GM21528 (cell line): ENCODE results near the gene TXNRD3.
"Not testable (repeated sequence)": the region's sequence is repeated elsewhere in the genome, so short reads cannot be mapped to it uniquely, and the experiment has no call there.

ENCODE experiments used
- ATAC-seq: cut with Tn5 transposase; IDR thresholded peaks from one replicate; pipeline ENCODE4 v1.9.1; 2021; ENCODE audit warnings: mild to moderate bottlenecking, moderate library complexity; ENCODE audit not compliant: unreplicated experiment, low FRiP score

TXNRD3 gene

GRCh38 chr3:126607214-126607908 is 47.6 kb downstream of the TXNRD3 start:
- ATAC-seq, result no peak

- ATAC-seq, result no peak
Measured at GRCh38 chr3:126606001-126606400, 48.9 kb downstream of the TXNRD3 start.

- no peak for ATAC-seq
Measured at GRCh38 chr3:126604691-126605090, 50.2 kb downstream of the TXNRD3 start.

- ATAC-seq, result no peak
Measured at GRCh38 chr3:126599101-126599500, 55.8 kb downstream of the TXNRD3 start.

- ATAC-seq, result not testable (repeated sequence)
Measured at GRCh38 chr3:126595479-126595878, 59.4 kb downstream of the TXNRD3 start.

- ATAC-seq, result not testable (repeated sequence)
Measured at GRCh38 chr3:126591515-126591914, 63.4 kb downstream of the TXNRD3 start.

GRCh38 chr3:126582311-126582710 is 72.6 kb downstream of the TXNRD3 start:
- no peak for ATAC-seq

- ATAC-seq, result no peak
Measured at GRCh38 chr3:126581569-126581968, 73.4 kb downstream of the TXNRD3 start.

GRCh38 chr3:126580746-126581145 is 74.2 kb downstream of the TXNRD3 start:
- no peak for ATAC-seq

- no peak for ATAC-seq
Measured at GRCh38 chr3:126578702-126579101, 76.2 kb downstream of the TXNRD3 start.

- ATAC-seq, result no peak
Measured at GRCh38 chr3:126577261-126577660, 77.7 kb downstream of the TXNRD3 start.

GRCh38 chr3:126573492-126574117 is 81.3 kb downstream of the TXNRD3 start:
- ATAC-seq, result no peak

- ATAC-seq, result no peak
Measured at GRCh38 chr3:126571078-126571477, 83.8 kb downstream of the TXNRD3 start.

- ATAC-seq, result no peak
Measured at GRCh38 chr3:126570103-126570541, 84.8 kb downstream of the TXNRD3 start.

- no peak for ATAC-seq
Measured at GRCh38 chr3:126569390-126569975, 85.4 kb downstream of the TXNRD3 start.

GRCh38 chr3:126568776-126569342 is 86.1 kb downstream of the TXNRD3 start:
- ATAC-seq, result no peak

- no peak for ATAC-seq
Measured at GRCh38 chr3:126567696-126568438, 87.1 kb downstream of the TXNRD3 start.

GRCh38 chr3:126562737-126563276 is 92.1 kb downstream of the TXNRD3 start:
- ATAC-seq, result no peak

GRCh38 chr3:126558336-126559071 is 96.4 kb downstream of the TXNRD3 start, which contains the start of gene C3orf22:
TSS of gene C3orf22 (minus strand) at chr3:126558932. CDS start at chr3:126553390, 5,542 bp downstream.
- no peak for ATAC-seq

- ATAC-seq, result no peak
Measured at GRCh38 chr3:126557761-126558160, 97.2 kb downstream of the TXNRD3 start.
